CD14-positive monocyte (primary cell): ENCODE results near the gene DLK1. TPM values are rescaled to one million over a fixed set of nuclear protein-coding genes. Genes with fewer than 3 reads are reported as not detected.

Experiments
- DNase-seq, 3 donors: peaks; one replicate each; pipeline ENCODE4 v3.0.0-alpha.2; 2011 to 2022
- H2AFZ ChIP-seq: 2 replicates; pipeline ENCODE4 v1.6.0; 2012; ENCODE audit warnings: mild to moderate bottlenecking, low read depth, low read length, inconsistent platforms; ENCODE audit not compliant: insufficient read depth, poor library complexity, severe bottlenecking
- H3K27ac ChIP-seq, 2 donors: 1 replicate in 1 of 2; 2 replicates in 1 of 2; pipeline ENCODE4 v1.5.1; 2012 to 2013; ENCODE audit warnings: low read length in 2 of 2, control low read depth in 1 of 2, inconsistent platforms in 1 of 2, low read depth in 1 of 2, mild to moderate bottlenecking in 1 of 2
- H3K27me3 ChIP-seq, 2 donors: one replicate each; pipeline versions ENCODE4 v1.6.0 to v1.6.1; 2011 to 2013; ENCODE audit warnings: low read length in 2 of 2; ENCODE audit not compliant: control insufficient read depth in 2 of 2, insufficient read depth in 2 of 2
- H3K36me3 ChIP-seq, 2 donors: replicated peaks in 1 of 2; 1 replicate in 1 of 2; 2 replicates in 1 of 2; pipeline versions ENCODE4 v1.5.1 to v1.6.1; 2012 to 2013; ENCODE audit warnings: low read length in 2 of 2, control low read depth in 1 of 2, inconsistent platforms in 1 of 2, mild to moderate bottlenecking in 1 of 2; ENCODE audit not compliant: insufficient read depth in 2 of 2, control insufficient read depth in 1 of 2
- H3K4me1 ChIP-seq, 2 donors: 1 replicate in 1 of 2; 2 replicates in 1 of 2; pipeline versions ENCODE4 v1.5.1 to v1.6.1; 2012 to 2013; ENCODE audit warnings: low read length in 2 of 2, control low read depth in 1 of 2, inconsistent platforms in 1 of 2, mild to moderate bottlenecking in 1 of 2, moderate library complexity in 1 of 2; ENCODE audit not compliant: insufficient read depth in 2 of 2, control insufficient read depth in 1 of 2
- H3K4me2 ChIP-seq: replicated peaks from 2 replicates; pipeline ENCODE3; 2012; ENCODE audit warnings: low read length, moderate library complexity, mild to moderate bottlenecking; ENCODE audit not compliant: poor library complexity, severe bottlenecking; ENCODE audit errors: extremely low read depth
- H3K4me3 ChIP-seq, 3 experiments: fragments of 200-600 bp in 1 of 3; sonication (generic) in 1 of 3; replicated peaks in 1 of 3; 1 replicate in 2 of 3; 2 replicates in 1 of 3; pipeline ENCODE4 v1.5.1; 2011 to 2013; ENCODE audit warnings: low read length in 3 of 3, mild to moderate bottlenecking in 3 of 3, control low read depth in 2 of 3, low read depth in 2 of 3, inconsistent platforms in 1 of 3, moderate library complexity in 1 of 3
- H3K79me2 ChIP-seq: 2 replicates; pipeline ENCODE4 v1.6.0; 2012; ENCODE audit warnings: mild to moderate bottlenecking, control low read depth, inconsistent platforms, low read length, moderate library complexity; ENCODE audit not compliant: insufficient read depth
- H3K9ac ChIP-seq: 2 replicates; pipeline ENCODE4 v1.6.0; 2017; ENCODE audit warnings: low read length, mild to moderate bottlenecking; ENCODE audit not compliant: insufficient read depth, poor library complexity, severe bottlenecking
- H3K9me3 ChIP-seq, 2 donors: replicated peaks in 1 of 2; 1 replicate in 1 of 2; 2 replicates in 1 of 2; pipeline versions ENCODE4 v1.5.1 to v1.6.1; 2012 to 2013; ENCODE audit warnings: low read length in 2 of 2, control low read depth in 1 of 2; ENCODE audit not compliant: control insufficient read depth in 1 of 2, insufficient read depth in 1 of 2
- H4K20me1 ChIP-seq: 2 replicates; pipeline ENCODE4 v1.6.0; 2012; ENCODE audit warnings: mild to moderate bottlenecking, low read length, control low read depth, moderate library complexity; ENCODE audit not compliant: insufficient read depth
- H3K27ac Mint-ChIP-seq, 7 donors: one replicate each; pipeline ENCODE4 v1.8.0; 2020; ENCODE audit warnings: mild to moderate bottlenecking in 7 of 7, mixed read lengths in 7 of 7, moderate library complexity in 6 of 7, inconsistent platforms in 2 of 7
- H3K27me3 Mint-ChIP-seq, 3 donors: one replicate each; pipeline ENCODE4 v1.8.0; 2021 to 2022; ENCODE audit warnings: low read depth in 3 of 3, mild to moderate bottlenecking in 3 of 3, mixed read lengths in 3 of 3, moderate library complexity in 3 of 3, inconsistent platforms in 1 of 3
- H3K36me3 Mint-ChIP-seq, 2 donors: one replicate each; pipeline ENCODE4 v1.8.0; 2020; ENCODE audit warnings: mixed read lengths in 2 of 2, inconsistent platforms in 1 of 2, mild to moderate bottlenecking in 1 of 2
- H3K4me1 Mint-ChIP-seq: one replicate; pipeline ENCODE4 v1.8.0; 2020; ENCODE audit warnings: mild to moderate bottlenecking, mixed read lengths
- H3K4me3 Mint-ChIP-seq, 2 donors: one replicate each; pipeline ENCODE4 v1.8.0; 2020; ENCODE audit warnings: mild to moderate bottlenecking in 2 of 2, mixed read lengths in 2 of 2, moderate library complexity in 1 of 2
- H3K9me3 Mint-ChIP-seq, 7 donors: one replicate each; pipeline ENCODE4 v1.8.0; 2020 to 2022; ENCODE audit warnings: mixed read lengths in 7 of 7, mild to moderate bottlenecking in 6 of 7, moderate library complexity in 6 of 7, inconsistent platforms in 2 of 7
- WGBS: methylation state at CpG from one replicate; pipeline ENCODE4 v1.1.5; 2013; ENCODE audit warnings: missing lambda C conversion rate; ENCODE audit not compliant: insufficient coverage; 5-methylcytosine and 5-hydroxymethylcytosine counted together
- intact Hi-C, 2 donors: fragments of 100-400 bp; cut with micrococcal nuclease; formaldehyde crosslinking; loops; one replicate each; pipeline versions ENCODE4 v1.15.0 to v1.15.1; 2023
- polyA minus RNA-seq: library from RNA; depleted of rRNA, polyadenylated mRNA; stranded (reverse); fragments of >200 nt; gene quantifications from 2 replicates; pipeline ENCODE4 v1.2.3, GENCODE V29; 2012
- polyA plus RNA-seq, 3 donors: library from polyadenylated mRNA; depleted of rRNA in 1 of 3; unstranded in 2 of 3; stranded (reverse) in 1 of 3; fragments of 300-500 nt in 2 of 3; fragments of >200 nt in 1 of 3; fragmentation: Illumina TruSeq in 2 of 3; gene quantifications; 1 replicate in 2 of 3; 2 replicates in 1 of 3; pipeline ENCODE4 v1.2.3, GENCODE V29; 2012 to 2021
- total RNA-seq, 12 experiments: library from RNA in 1 of 12; stranded (reverse) in 1 of 12; fragments of 120-200 nt in 1 of 12; gene quantifications; one replicate each; pipeline ENCODE4 v1.2.4 and lab custom pipeline; 2013 to 2026; ENCODE audit warnings: mixed read lengths in 6 of 12, inconsistent platforms in 1 of 12
- TF ChIP-seq, protein P1 (sequence below): fragments of 200-600 bp; IDR thresholded peaks from one replicate; pipeline ENCODE4 v1.8.0; 2022; ENCODE audit warnings: antibody characterized with exemption, mild to moderate bottlenecking

The DLK1 gene
- total RNA-seq (2013), result 5.4 TPM
- polyA plus RNA-seq, result under 1 TPM in 1 of 3 donors, not detected in 2; 0.04 TPM
- 1.9 and 2.7 TPM in 2 replicates for polyA minus RNA-seq
- 0 to 1.7 (median 0) reads per million in 11 experiments for total RNA-seq (lab: John Stamatoyannopoulos, UW)

DNA sequence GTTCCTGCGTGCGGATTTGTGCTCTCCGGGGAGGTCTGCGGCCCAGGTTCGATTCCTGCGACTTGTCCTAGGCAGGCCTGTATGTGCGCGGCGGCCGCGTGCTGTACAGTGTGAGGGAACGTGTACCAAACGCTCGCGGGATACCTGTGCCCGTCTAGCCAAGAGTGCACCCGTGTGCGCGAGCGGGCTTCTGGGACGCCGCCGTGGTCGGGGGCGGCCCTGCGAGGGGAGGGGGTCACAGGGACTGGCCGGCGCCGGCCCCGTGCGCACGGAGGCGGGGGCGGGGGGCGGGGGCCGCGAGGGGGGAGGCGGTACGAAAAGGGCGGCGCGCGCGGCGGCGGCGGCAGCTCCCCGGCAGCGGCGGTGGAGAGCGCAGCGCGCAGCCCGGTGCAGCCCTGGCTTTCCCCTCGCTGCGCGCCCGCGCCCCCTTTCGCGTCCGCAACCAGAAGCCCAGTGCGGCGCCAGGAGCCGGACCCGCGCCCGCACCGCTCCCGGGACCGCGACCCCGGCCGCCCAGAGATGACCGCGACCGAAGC is at the start of gene DLK1:
TSS of gene DLK1 (plus strand) at position 343 of the 536 bp plus-strand sequence. CDS start at position 520, 177 bp downstream.
- Histone ChIP-seq H3K4me1 (no peaks in the 10 kb centered on the region), H2AFZ (no peak within 1 kb of the TSS), H4K20me1 (no peaks in the 10 kb centered on the region), H3K9ac (no peak within 1 kb of the TSS), H3K4me3 (no peak within 1 kb of the TSS), H3K79me2 (no peaks in the 10 kb centered on the region), H3K4me2 (no peak within 1 kb of the TSS), H3K27ac (no peak within 1 kb of the TSS), H3K36me3 (no peaks in the 10 kb centered on the region), H3K27me3 (peaks cover 8 to 44% of the 10 kb centered on the region in 2 donors), H3K9me3 (peaks cover 0 to 14% of the 10 kb centered on the region in 2 donors)
- Mint-ChIP-seq H3K27me3 (peaks cover 45 to 52% (median 47%) of the 10 kb centered on the region in 3 donors), H3K36me3 (no peaks in the 10 kb centered on the region), H3K4me1 (peaks cover 4% of the 10 kb centered on the region), H3K27ac (no peak within 1 kb of the TSS), H3K9me3 (peaks cover 0 to 8% (median 0%) of the 10 kb centered on the region in 7 donors), H3K4me3 (peak within 1 kb of the TSS in 1 of 2 donors; percentile 77)
- TF ChIP-seq, protein P1, sequence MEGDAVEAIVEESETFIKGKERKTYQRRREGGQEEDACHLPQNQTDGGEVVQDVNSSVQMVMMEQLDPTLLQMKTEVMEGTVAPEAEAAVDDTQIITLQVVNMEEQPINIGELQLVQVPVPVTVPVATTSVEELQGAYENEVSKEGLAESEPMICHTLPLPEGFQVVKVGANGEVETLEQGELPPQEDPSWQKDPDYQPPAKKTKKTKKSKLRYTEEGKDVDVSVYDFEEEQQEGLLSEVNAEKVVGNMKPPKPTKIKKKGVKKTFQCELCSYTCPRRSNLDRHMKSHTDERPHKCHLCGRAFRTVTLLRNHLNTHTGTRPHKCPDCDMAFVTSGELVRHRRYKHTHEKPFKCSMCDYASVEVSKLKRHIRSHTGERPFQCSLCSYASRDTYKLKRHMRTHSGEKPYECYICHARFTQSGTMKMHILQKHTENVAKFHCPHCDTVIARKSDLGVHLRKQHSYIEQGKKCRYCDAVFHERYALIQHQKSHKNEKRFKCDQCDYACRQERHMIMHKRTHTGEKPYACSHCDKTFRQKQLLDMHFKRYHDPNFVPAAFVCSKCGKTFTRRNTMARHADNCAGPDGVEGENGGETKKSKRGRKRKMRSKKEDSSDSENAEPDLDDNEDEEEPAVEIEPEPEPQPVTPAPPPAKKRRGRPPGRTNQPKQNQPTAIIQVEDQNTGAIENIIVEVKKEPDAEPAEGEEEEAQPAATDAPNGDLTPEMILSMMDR, result no peak
- DNase-seq, result no peak
- intact Hi-C loops, result no loop called here
- WGBS, result 3% methylated on average over 60 of the region's 77 CpGs

DNA sequence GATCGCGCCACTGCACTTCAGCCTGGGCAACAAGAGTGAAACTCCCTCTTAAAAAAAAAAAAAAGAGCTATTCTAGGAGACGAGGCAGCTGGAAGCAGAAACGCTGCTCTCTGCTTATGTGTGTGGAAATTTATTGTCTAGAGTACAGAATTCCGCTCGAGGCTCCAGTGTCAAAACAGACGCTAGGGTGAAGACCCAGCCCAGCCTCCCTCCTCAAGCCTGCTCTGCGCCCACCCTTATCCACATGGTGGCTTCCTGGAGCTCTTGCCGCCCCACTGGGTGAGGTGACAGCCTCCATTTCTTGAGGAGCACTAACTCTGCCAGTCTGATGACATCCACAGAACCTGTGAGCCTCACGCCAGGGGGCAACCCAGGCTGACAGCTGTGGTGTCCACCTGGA is 49.5 kb upstream of the DLK1 start:
- Mint-ChIP-seq H3K27me3 (peaks cover 14 to 23% (median 16%) of the 10 kb centered on the region in 3 donors), H3K9me3 (no peaks in the 10 kb centered on the region), H3K4me1 (peaks cover 76% of the 10 kb centered on the region), H3K36me3 (peaks cover 0 to 2% of the 10 kb centered on the region in 2 donors), H3K4me3 (peak overlapping the region; percentile 50 to 80), H3K27ac (peak overlapping the region in 6 of 7 donors; percentile 7 to 86 (median 70))
- H3K4me1 ChIP-seq, result peaks cover 56 to 69% of the 10 kb centered on the region in 2 donors
- TF ChIP-seq, protein P1, result no peak
- H3K79me2 ChIP-seq, result no peaks in the 10 kb centered on the region
- H3K27ac ChIP-seq, result peak overlapping the region; percentile 75 to 76
- DNase-seq, result no peak
- H3K36me3 ChIP-seq, result no peaks in the 10 kb centered on the region
- intact Hi-C loops, result no loop called here
- WGBS, result 40% methylated on average over 5 of the region's 10 CpGs
- H3K4me2 ChIP-seq, result peak overlapping the region; percentile 73
- peak overlapping the region in 1 of 3 experiments; percentile 65 for H3K4me3 ChIP-seq
- H4K20me1 ChIP-seq, result no peaks in the 10 kb centered on the region
- H3K9ac ChIP-seq, result peak overlapping the region; percentile 49
- H2AFZ ChIP-seq, result peak overlapping the region; percentile 80
- peaks cover 0 to 10% of the 10 kb centered on the region in 2 donors for H3K27me3 ChIP-seq
- no peaks in the 10 kb centered on the region for H3K9me3 ChIP-seq
